T-helper 1 cell treated with Interleukin-12 subunit alpha and Interleukin-12 subunit beta and Interleukin-4 antibody, amounts not matched to agents 30 ng/mL and 1 ng/mL, for 36 hours (primary cell): ENCODE results near the gene ARHGEF33. TPM values are rescaled to one million over a fixed set of nuclear protein-coding genes. Genes with fewer than 3 reads are reported as not detected.

Experiments
- intact Hi-C: fragments of 100-400 bp; cut with micrococcal nuclease; formaldehyde crosslinking; loops from one replicate; pipeline ENCODE4 v1.15.1; 2024
- total RNA-seq: library from RNA; stranded (reverse); gene quantifications from 2 replicates; pipeline ENCODE4 v1.2.3, GENCODE V29; 2022

Gene ARHGEF33
- total RNA-seq, 1 donor from 2014 or later: 0.12 TPM

- intact Hi-C loops: loop anchor here (2.0 to 5.0 kb wide), 2 partner anchors 19 to 38 kb away; no protein-coding TSS in a partner anchor
These were observed 124.2 kb downstream of the ARHGEF33 start for GRCh38 chr2:39013871-39014270.

DNA sequence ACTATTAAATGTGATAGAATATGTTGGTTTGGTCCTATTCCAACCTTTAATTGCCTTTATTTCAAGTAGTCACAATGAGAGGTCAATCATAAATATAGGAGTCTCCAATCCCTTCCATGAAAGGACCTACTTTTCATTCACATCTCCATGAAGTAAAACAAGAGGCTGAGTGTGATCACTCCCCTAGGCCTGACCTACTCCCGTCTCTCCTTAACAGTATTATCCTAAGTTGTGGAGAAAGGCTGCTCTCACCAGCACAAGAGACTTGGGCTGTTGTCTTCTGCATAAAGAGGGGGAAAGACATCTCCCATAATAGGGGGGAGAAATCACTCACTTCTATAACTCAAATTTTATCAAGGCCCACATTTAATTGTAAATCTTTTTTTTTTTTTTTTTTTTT, 125.7 kb downstream of the ARHGEF33 start:
- intact Hi-C loops: loop anchor here (2.0 kb wide), 1 partner anchor 21 kb away; no protein-coding TSS in a partner anchor

DNA sequence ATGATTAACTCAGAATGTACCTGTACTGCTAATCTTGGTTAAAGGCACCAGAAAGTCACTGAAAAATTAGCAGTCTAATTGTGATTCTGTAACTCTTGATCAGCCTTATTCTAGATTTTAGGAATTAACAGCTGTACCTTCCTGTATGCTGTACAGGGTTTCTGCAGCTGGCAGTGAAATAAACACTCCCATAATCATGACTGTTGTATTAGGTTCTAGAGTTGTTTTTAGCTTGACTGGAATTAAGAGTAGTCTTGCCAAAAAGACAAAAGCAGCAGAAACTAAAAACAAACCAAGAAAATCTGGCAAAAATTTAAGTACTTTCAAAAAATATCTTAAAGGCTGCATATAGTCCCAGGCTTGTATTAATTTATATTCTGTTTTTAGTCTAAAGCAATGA, 127.7 kb downstream of the ARHGEF33 start:
- intact Hi-C loops: no loop called here

- intact Hi-C loops: no loop called here
These were observed 129.0 kb downstream of the ARHGEF33 start for GRCh38 chr2:39018638-39019037.

DNA sequence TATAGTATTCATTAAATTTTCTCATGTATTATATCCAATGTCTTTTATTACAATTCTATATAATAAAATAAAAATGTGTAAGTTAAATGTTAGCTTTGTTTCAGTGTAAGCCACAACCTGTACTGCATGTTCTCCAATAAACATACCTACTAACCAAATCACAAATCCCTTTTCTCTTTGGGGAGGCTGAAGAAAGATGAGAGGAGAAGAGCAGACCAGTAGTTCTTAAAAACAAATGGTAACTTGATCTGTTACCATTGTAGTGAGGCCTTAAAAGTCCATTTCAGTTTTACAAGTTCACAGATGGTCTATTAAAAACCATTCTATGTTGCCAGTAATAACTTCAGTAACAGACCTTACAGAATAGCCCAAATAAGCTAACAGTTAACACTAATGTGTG, 130.7 kb downstream of the ARHGEF33 start:
- intact Hi-C loops: loop anchor here (5.0 kb wide), 1 partner anchor 37 kb away; no protein-coding TSS in a partner anchor

DNA sequence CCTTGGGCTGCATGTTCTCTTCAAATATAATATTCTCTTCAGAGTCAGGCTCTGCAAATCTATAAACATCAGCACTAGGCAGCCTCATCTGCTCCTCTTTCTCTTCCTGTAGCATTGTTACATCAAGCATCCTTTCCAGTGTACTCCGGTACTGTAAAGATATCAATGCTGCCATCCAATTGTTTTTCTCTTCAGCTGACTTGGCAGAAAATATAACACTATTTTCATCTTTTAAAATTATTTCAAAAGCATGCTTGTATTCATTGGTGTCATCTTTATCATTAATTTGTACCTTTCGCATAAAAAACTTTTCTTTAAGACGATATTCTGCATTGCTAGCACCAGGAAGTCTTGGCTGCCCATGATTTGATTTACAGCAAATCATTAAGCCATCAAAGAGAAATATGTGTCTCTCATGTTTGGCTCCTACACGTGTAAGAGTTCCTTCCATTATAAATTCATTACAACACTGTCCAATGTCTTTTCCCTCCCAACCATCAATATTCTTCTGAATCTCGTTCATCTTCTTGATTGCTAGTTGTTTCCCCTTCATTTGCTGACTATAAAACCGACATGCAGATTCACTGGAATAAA, 133.1 kb downstream of the ARHGEF33 start:
- intact Hi-C loops: loop anchor here (5.0 kb wide), 1 partner anchor 35 kb away; no protein-coding TSS in a partner anchor

- intact Hi-C loops: loop anchor here (5.0 kb wide), 1 partner anchor 34 kb away; no protein-coding TSS in a partner anchor
These were observed 134.0 kb downstream of the ARHGEF33 start for GRCh38 chr2:39023649-39024048.

GRCh38 chr2:39024833-39025232, 135.2 kb downstream of the ARHGEF33 start:
- intact Hi-C loops: loop anchor here (5.0 kb wide), 1 partner anchor 32 kb away; no protein-coding TSS in a partner anchor

Other genes starting within 250 kb of the ARHGEF33 start
- gene GALM, start 223.8 kb upstream of the ARHGEF33 start, total RNA-seq: 52.4 and 57.6 TPM in 2 replicates
- gene SRSF7, start 138.5 kb upstream of the ARHGEF33 start, total RNA-seq: 257 and 272 TPM in 2 replicates
- 15.7 and 18.3 TPM in 2 replicates for gene GEMIN6, start 111.7 kb upstream of the ARHGEF33 start, total RNA-seq
- gene DHX57, start 13.9 kb upstream of the ARHGEF33 start, total RNA-seq: 17.7 and 20.0 TPM in 2 replicates
- gene MORN2, start 13.9 kb upstream of the ARHGEF33 start, total RNA-seq: 1.7 and 1.8 TPM in 2 replicates
- gene SOS1, start 231.2 kb downstream of the ARHGEF33 start, total RNA-seq: 264 and 283 TPM in 2 replicates